Fibroblast of the aortic adventitia (primary cell): Measurements from ENCODE around the gene CFDP1. TPM values are rescaled to one million over a fixed set of nuclear protein-coding genes. Genes with fewer than 3 reads are reported as not detected.

ENCODE experiments used
- DNase-seq: peaks from one replicate; pipeline ENCODE4 v3.0.0-alpha.2; 2010; ENCODE audit warnings: low read depth
- H3K4me3 ChIP-seq: 2 replicates; pipeline ENCODE4 v1.5.1; 2011; ENCODE audit warnings: low read depth, mild to moderate bottlenecking, control low read depth, low read length, moderate library complexity
- CTCF ChIP-seq: IDR thresholded peaks from 2 replicates; pipeline ENCODE4 v1.5.1; 2011; ENCODE audit warnings: mild to moderate bottlenecking, low read length, control low read depth, inconsistent platforms; ENCODE audit not compliant: insufficient read depth
- total RNA-seq: library from RNA; depleted of rRNA; stranded (reverse); fragments of >200 nt; gene quantifications from 2 replicates; pipeline ENCODE4 v1.2.3, GENCODE V29; 2012; ENCODE audit warnings: low replicate concordance

The CFDP1 gene
- total RNA-seq, 1 donor, result 47.0 TPM

DNA sequence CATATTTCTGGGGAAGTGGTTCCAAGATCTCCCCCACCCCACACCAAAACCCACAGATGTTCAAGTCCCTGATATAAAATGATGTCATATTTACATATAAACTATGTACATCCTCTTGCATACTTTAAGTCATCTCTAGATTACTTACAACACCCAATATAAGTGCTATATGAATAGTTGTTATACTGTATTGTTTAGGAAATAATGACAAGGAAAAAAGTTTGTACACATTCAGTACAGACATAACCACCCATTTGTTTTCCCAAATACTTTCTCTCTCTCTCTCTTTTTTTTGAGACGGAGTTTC lies 11.5 kb downstream of the CFDP1 start:
- DNase-seq, result no peak
- no peak for TF ChIP-seq CTCF
- no peak overlapping the region for H3K4me3 ChIP-seq

DNA sequence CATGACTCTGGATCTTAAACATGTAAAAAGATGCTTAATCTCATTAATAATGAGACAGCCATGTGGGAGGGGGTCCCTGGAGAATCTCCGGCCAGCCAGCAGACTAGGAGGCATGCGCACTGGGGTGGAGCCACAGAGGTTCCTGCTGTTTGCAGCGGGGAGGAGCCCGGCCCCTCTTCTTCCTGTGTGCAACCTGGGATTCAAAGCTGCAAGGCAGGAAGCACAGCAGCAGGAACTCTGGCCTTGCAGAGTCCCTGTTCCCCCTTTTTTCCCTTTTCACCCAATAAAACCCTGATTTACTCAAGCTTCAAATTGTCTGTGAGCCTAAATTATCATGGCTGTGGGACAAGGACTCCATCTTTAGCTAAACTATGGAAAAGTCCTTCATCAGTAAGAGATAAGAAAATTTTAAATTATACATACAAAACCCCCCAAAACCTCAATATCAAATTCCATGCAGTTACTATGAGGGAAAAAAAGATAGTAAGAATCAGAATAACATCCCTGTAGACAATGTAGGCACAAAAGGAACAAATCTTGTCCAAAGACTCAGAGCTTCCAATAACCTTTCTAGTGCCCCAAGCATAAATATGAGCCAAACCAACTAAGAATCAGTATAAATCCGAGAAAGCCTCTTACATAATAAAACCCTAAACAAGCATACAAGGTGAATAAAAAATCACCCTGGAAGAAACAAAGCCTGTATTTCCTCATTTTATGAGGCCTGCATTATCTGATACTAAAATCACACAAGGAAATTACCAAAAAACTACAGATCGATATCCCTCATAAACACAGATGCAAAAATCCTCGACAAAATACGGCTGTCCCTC lies 12.1 kb downstream of the CFDP1 start:
- peak overlapping the region; percentile 9 for H3K4me3 ChIP-seq

GRCh38 chr16:75416904-75417565 lies 16.3 kb downstream of the CFDP1 start:
- H3K4me3 ChIP-seq, result no peak overlapping the region
- DNase-seq, result no peak
- TF ChIP-seq CTCF, result no peak

More for the DNA sequence above, 12.1 kb downstream of the CFDP1 start:
- TF ChIP-seq CTCF, result no peak
- peak; percentile 64 for DNase-seq

DNA sequence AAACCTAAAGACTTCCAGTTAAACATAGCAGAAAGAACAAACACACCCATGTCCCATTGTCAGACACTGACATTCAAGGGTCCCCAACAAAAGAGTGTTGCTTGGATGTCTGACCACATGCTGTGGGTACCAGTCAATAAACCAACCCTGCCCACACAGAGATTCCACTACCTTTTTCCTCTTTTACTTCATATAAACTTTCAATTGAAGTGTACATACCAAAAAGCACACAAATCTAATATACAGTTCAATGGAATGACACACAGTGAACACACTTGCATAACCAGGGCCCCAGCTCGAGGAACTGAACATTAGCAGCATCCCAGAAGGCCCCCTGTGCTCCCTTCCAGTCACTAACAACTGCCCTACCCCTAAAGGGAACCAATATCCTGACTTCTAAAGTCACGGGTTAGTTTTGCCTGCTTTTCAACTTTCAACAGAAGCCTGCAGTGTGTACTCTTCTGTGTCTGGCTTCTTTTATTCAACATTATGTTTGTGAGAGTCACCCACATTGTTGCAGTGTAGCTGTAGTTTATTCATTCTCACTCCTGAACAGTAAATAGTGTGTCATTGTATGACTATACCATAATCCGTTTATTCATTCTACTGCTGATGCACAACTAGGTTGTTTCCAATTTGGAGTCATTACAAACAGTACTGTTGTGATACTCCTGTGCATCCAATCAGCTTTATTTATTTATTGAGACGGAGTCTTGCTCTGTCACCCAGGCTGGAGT lies 18.0 kb downstream of the CFDP1 start:
- no peak for DNase-seq
- TF ChIP-seq CTCF, result no peak
- H3K4me3 ChIP-seq, result no peak overlapping the region

DNA sequence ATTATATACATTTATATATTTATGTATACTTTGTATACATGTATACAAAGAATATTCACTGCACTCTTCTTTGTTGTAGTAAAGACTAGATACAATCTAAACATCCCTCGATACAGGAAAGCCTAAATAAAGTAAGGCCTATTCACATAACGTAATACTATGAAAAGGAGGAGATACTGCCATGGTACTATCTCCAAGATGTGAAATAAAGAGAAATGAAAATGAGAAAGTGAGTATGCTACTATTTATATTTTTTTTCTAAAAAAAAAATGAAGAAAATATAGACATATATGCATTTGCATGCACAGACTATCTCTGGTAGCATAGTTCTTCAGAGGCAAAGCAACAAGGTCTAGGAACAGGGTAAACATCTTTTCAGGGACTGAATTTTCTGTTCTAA lies 19.4 kb downstream of the CFDP1 start:
- H3K4me3 ChIP-seq, result no peak overlapping the region
- DNase-seq, result no peak
- TF ChIP-seq CTCF, result no peak

GRCh38 chr16:75406943-75407342 lies 26.4 kb downstream of the CFDP1 start:
- TF ChIP-seq CTCF, result no peak
- no peak for DNase-seq
- no peak overlapping the region for H3K4me3 ChIP-seq
